SK-N-SH (cell line): Measurements from ENCODE around the gene FBXO42. TPM values are rescaled to one million over a fixed set of nuclear protein-coding genes. Genes with fewer than 3 reads are reported as not detected.
"Not testable (repeated sequence)": the region's sequence is repeated elsewhere in the genome, so short reads cannot be mapped to it uniquely, and the experiment has no call there.

Experiments used
- CTCF ChIA-PET: fragments of 300-600, 350-600 bp; formaldehyde crosslinking; extraction: SDS; loops from one replicate; lab custom pipeline; 2021; lab: Yijun Ruan, JAX
- POLR2A ChIA-PET: fragments of 350-600 bp; sonication (Branson Sonifier 250); formaldehyde crosslinking; extraction: SDS; loops from one replicate; lab custom pipeline; 2020; ENCODE audit warnings: antibody characterized with exemption, inconsistent platforms; lab: Yijun Ruan, JAX
- DNase-seq: peaks from one replicate; pipeline ENCODE4 v3.0.0; 2012
- H2AFZ ChIP-seq: fragments of 200-600 bp; sonication (generic); 2 replicates; pipeline ENCODE4 v1.8.1; 2016; ENCODE audit warnings: antibody characterized with exemption, mild to moderate bottlenecking, low read depth
- H3F3A ChIP-seq: fragments of 200-600 bp; sonication (generic); replicated peaks from 2 replicates; pipeline ENCODE3; 2016; ENCODE audit warnings: antibody characterized with exemption, mild to moderate bottlenecking; ENCODE audit not compliant: insufficient read depth
- H3K27ac ChIP-seq, 2 experiments: fragments of 200-500 bp in 1 of 2; fragments of 200-600 bp in 1 of 2; sonication (Bioruptor generic) in 1 of 2; sonication (generic), shearing (Covaris generic) in 1 of 2; 2 replicates each; pipeline versions ENCODE4 v1.5.1 to v1.6.1; 2014 to 2016; ENCODE audit warnings: low read depth in 2 of 2, inconsistent platforms in 1 of 2, low read length in 1 of 2, mild to moderate bottlenecking in 1 of 2, mixed read lengths in 1 of 2
- H3K27me3 ChIP-seq: fragments of 200-600 bp; sonication (generic), shearing (Covaris generic); 2 replicates; pipeline ENCODE4 v1.6.1; 2016; ENCODE audit warnings: mixed run types; ENCODE audit not compliant: insufficient read depth
- H3K36me3 ChIP-seq, 2 experiments: fragments of 200-500 bp in 1 of 2; fragments of 200-600 bp in 1 of 2; sonication (Bioruptor generic) in 1 of 2; sonication (generic) in 1 of 2; replicated peaks in 1 of 2; 2 replicates each; pipeline versions ENCODE3 to v1.5.1; 2014 to 2016; ENCODE audit warnings: low read length in 1 of 2, mild to moderate bottlenecking in 1 of 2; ENCODE audit not compliant: insufficient read depth in 2 of 2, control insufficient read depth in 1 of 2
- H3K4me1 ChIP-seq, 2 experiments: fragments of 200-500 bp in 1 of 2; fragments of 200-600 bp in 1 of 2; sonication (Bioruptor generic) in 1 of 2; sonication (generic), shearing (Covaris generic) in 1 of 2; 2 replicates each; pipeline versions ENCODE4 v1.5.1 to v1.6.1; 2014 to 2016; ENCODE audit warnings: low read depth in 1 of 2, low read length in 1 of 2, mixed run types in 1 of 2; ENCODE audit not compliant: insufficient read depth in 2 of 2, control insufficient read depth in 1 of 2
- H3K4me2 ChIP-seq: fragments of 200-600 bp; sonication (generic), shearing (Covaris generic); 2 replicates; pipeline ENCODE4 v1.6.1; 2017; ENCODE audit warnings: mixed run types
- H3K4me3 ChIP-seq, 2 experiments: fragments of 200-500 bp in 1 of 2; fragments of 200-600 bp in 1 of 2; sonication (Bioruptor generic) in 1 of 2; sonication (generic), shearing (Covaris generic) in 1 of 2; 2 replicates each; pipeline versions ENCODE4 v1.5.1 to v1.8.1; 2014 to 2016; ENCODE audit warnings: low read depth in 2 of 2, inconsistent platforms in 1 of 2, low read length in 1 of 2, mild to moderate bottlenecking in 1 of 2, mixed read lengths in 1 of 2, moderate library complexity in 1 of 2
- H3K79me2 ChIP-seq: fragments of 200-600 bp; sonication (generic); 2 replicates; pipeline ENCODE4 v1.8.1; 2017; ENCODE audit warnings: mild to moderate bottlenecking; ENCODE audit not compliant: insufficient read depth
- H3K9ac ChIP-seq: fragments of 200-600 bp; sonication (generic); 2 replicates; pipeline ENCODE4 v1.6.1; 2017; ENCODE audit warnings: mixed run types
- H3K9me2 ChIP-seq: fragments of 200-600 bp; sonication (generic); 2 replicates; pipeline ENCODE4 v1.6.1; 2017; ENCODE audit warnings: mixed run types
- H3K9me3 ChIP-seq: fragments of 200-600 bp; sonication (generic); 2 replicates; pipeline ENCODE4 v1.6.1; 2017; ENCODE audit warnings: mixed run types, mild to moderate bottlenecking, moderate library complexity
- H4K20me1 ChIP-seq: fragments of 200-600 bp; sonication (generic); 2 replicates; pipeline ENCODE4 v1.6.1; 2017; ENCODE audit warnings: mild to moderate bottlenecking, mixed run types; ENCODE audit not compliant: insufficient read depth
- GATA2 ChIP-seq: sonication (generic); formaldehyde crosslinking; IDR thresholded peaks from 2 replicates; pipeline ENCODE4 v1.5.0; 2020; ENCODE audit warnings: mild to moderate bottlenecking, missing genetic modification reagents
- PBX3 ChIP-seq: IDR thresholded peaks from 2 replicates; pipeline ENCODE4; 2012
- RAD21 ChIP-seq: IDR thresholded peaks from 2 replicates; pipeline ENCODE4 v1.6.1; 2012; ENCODE audit warnings: mild to moderate bottlenecking, low read length
- WGBS: methylation state at CpG from one replicate; pipeline ENCODE4 v1.1.6; 2017; ENCODE audit warnings: low lambda C conversion rate; 5-methylcytosine and 5-hydroxymethylcytosine counted together
- polyA plus RNA-seq, 3 experiments: library from polyadenylated mRNA; depleted of rRNA; stranded (reverse); fragments of >200 nt; gene quantifications; 2 replicates each; pipeline ENCODE4 v1.2.3, GENCODE V29; 2012

FBXO42 gene
- polyA plus RNA-seq, 1 of the 3 experiments (the other 2 are of a cell fraction) = 8.6 TPM

- H3K79me2 ChIP-seq = no peaks in the 10 kb centered on the region
- TF ChIP-seq RAD21 (no peak), GATA2 (CRISPR knock-in tag) (no peak), PBX3 (peak; percentile 46)
- POLR2A ChIA-PET = interaction anchor here (1.0 to 1.8 kb wide), 5 partner anchors 9 to 32 kb away, joined by 3 to 12 read pairs (median 4); partner anchors contain the start of gene CPLANE2
- WGBS = 22% methylated on average over 26 of the region's 33 CpGs
- H3K9me2 ChIP-seq = no peaks in the 10 kb centered on the region
- no peaks in the 10 kb centered on the region for H3K9me3 ChIP-seq
- peak overlapping the region; percentile 33 to 84; a peak in 3 of 4 replicates for H3K27ac ChIP-seq
- CTCF ChIA-PET = interaction anchor here (1.0 to 3.3 kb wide), 5 partner anchors 22 to 137 kb away, joined by 4 to 12 read pairs (median 6); partner anchors contain the start of gene CPLANE2
- peak overlapping the region; percentile 84 for H3K4me2 ChIP-seq
- H3K4me3 ChIP-seq = peak overlapping the region; percentile 57 to 65
- DNase-seq = peak; percentile 92
- peak overlapping the region; percentile 45; the same call in 1 of the 2 replicates for H3K9ac ChIP-seq
- H3K36me3 ChIP-seq = no peaks in the 10 kb centered on the region
- peaks cover 4% of the 10 kb centered on the region for H3F3A ChIP-seq
- no peaks in the 10 kb centered on the region for H3K27me3 ChIP-seq
- peak overlapping the region; percentile 89 for H2AFZ ChIP-seq
- no peaks in the 10 kb centered on the region for H4K20me1 ChIP-seq
- H3K4me1 ChIP-seq = peaks cover 0 to 24% of the 10 kb centered on the region in 2 experiments; a peak in 2 of 4 replicates
Observed at GRCh38 chr1:16215882-16216753, 136.2 kb downstream of the FBXO42 start.

GRCh38 chr1:16215240-16215639 is 137.0 kb downstream of the FBXO42 start:
- 96% methylated on average over 14 of the region's 14 CpGs for WGBS

GRCh38 chr1:16213544-16213943 is 138.7 kb downstream of the FBXO42 start:
- not testable (repeated sequence) for H3K9ac ChIP-seq

More at GRCh38 chr1:16215240-16215639, 137.0 kb downstream of the FBXO42 start:
- H3F3A ChIP-seq, H3K27ac ChIP-seq, H3K9ac ChIP-seq, CTCF ChIA-PET, H3K27me3 ChIP-seq, H3K9me2 ChIP-seq, H3K36me3 ChIP-seq, H3K4me3 ChIP-seq, DNase-seq, H3K4me2 ChIP-seq, H3K79me2 ChIP-seq, H3K9me3 ChIP-seq, H2AFZ ChIP-seq, H4K20me1 ChIP-seq: not testable (repeated sequence)
- POLR2A ChIA-PET = interaction anchor here (1.3 kb wide), 1 partner anchor 8 kb away, joined by 12 read pairs; no protein-coding TSS in a partner anchor
- peaks cover 0 to 24% of the 10 kb centered on the region in 2 experiments; a peak in 2 of 4 replicates for H3K4me1 ChIP-seq

More at GRCh38 chr1:16213544-16213943, 138.7 kb downstream of the FBXO42 start:
- H3F3A ChIP-seq, H3K9me3 ChIP-seq, H3K79me2 ChIP-seq, DNase-seq, H3K4me2 ChIP-seq, H4K20me1 ChIP-seq, H3K9me2 ChIP-seq, H3K36me3 ChIP-seq, H3K27ac ChIP-seq, H3K27me3 ChIP-seq, POLR2A ChIA-PET, H3K4me3 ChIP-seq, H2AFZ ChIP-seq: not testable (repeated sequence)
- peaks cover 0 to 28% of the 10 kb centered on the region in 2 experiments; a peak in 2 of 4 replicates for H3K4me1 ChIP-seq
- WGBS = 92% methylated on average over 3 of the region's 3 CpGs
- CTCF ChIA-PET = interaction anchor here (1.6 kb wide), 1 partner anchor 27 kb away, joined by 4 read pairs; no protein-coding TSS in a partner anchor
